GM19452 (cell line): Measurements from ENCODE around the gene SH2B3.

ENCODE experiments used
- ATAC-seq: cut with Tn5 transposase; IDR thresholded peaks from one replicate; pipeline ENCODE4 v1.9.1; 2021; ENCODE audit not compliant: unreplicated experiment

The SH2B3 gene

DNA sequence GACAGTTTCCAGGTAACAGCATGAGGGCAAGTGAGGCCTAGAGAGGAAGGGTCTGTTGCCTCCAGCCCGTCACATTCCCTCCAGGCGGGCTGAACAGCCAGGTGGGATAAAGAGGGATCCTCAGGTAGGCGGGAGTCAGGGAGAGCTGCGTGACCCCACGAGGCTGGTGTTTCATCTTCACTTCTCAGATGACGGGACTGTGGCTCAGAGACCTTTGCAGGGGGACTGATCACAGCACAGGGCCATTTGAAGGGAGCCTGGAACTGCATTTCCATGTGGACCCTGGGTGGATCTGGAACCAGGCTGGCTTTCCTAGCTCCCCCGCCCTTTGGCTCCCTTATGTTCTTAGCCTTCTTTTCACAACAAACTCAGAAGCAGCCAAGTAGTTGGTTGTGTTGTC lies 37.4 kb downstream of the SH2B3 start:
- no peak for ATAC-seq

DNA sequence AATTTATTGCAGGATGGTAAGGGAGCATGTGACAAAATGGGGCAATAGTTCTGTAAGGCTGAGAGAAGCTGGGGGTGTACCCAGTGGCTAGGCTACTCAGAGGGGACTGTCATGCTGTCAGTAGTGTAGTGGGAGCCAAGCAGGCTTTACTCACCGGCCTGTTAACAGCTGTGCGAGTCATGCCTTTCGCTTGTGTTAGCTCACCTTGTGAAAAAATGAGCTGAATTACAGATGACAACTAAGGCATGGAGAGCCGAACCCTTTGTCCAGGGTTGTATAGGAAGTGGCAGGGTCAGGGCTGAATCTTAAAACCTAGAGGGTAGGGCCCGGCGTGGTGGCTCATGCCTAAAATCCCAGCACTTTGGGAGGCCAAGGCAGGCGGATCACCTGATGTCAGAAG lies 37.9 kb downstream of the SH2B3 start:
- no peak for ATAC-seq

DNA sequence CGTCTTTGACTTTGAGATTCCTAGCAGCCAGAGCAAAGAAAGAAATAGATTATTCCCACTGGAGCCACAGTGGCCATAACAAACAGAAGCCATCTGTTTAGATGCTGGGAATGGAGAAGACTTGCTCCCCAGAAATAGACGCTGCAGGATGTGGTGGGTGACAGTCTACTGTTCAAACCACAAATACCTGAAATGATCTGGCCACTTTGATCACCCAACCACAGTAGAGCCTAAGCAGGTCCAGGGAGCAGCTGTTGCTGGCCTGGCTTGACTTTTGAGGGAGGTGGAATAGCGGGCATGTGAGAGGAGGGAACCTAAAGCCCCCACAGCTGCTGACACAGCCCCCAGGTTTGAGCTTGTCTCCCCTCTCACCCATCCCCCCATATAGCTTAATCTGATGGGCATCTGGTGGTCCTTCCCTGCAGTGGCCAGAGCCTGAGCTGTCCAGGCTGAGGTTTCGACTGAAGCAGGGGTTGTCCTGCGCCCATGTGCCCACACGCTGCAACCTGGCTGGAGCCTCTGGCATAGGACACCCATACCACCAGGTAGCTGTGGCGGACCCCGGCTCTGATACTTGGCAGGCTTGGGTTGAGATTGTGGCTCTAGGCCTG lies 38.7 kb downstream of the SH2B3 start:
- ATAC-seq, result peak; percentile 41

DNA sequence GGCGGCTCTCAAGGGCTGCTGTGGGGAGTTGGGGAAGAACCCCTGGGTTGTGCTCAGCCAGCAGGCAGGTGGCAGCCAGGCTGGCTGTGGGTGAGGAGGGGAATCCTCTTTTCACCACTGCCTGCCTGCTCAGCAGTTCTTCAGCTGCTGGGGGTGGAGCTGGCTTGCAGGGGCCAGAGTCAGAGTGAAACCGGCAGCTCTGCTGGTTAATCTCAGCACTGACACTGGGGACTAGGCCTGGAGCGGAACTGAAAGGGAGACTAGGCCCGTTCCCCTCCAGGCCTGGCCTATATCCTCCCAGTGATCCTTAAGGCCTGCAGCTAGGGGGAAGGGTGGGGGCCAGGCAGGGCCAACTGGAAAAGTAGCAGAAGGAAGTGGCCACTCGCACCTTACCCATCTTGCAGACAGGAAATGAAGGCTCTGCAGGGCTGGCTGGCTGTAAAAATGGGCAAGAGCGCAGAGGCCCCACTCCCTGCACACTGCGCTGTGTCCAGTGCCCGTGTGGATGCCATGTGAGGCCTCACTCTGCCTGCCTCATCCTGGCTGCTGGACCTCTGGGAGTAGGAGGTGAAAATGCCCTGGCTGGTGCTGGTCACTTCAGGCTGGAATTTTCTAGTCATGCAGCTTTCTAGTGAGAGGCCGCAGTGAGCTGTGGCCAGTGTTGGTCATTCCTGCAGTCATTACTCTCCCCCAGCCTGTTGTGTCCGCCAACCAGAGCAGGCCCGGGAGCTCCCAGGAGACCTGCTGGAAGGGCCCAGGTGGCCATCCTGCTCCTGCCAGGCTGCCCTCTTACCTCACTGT lies 39.4 kb downstream of the SH2B3 start:
- ATAC-seq, result peak; percentile 91

DNA sequence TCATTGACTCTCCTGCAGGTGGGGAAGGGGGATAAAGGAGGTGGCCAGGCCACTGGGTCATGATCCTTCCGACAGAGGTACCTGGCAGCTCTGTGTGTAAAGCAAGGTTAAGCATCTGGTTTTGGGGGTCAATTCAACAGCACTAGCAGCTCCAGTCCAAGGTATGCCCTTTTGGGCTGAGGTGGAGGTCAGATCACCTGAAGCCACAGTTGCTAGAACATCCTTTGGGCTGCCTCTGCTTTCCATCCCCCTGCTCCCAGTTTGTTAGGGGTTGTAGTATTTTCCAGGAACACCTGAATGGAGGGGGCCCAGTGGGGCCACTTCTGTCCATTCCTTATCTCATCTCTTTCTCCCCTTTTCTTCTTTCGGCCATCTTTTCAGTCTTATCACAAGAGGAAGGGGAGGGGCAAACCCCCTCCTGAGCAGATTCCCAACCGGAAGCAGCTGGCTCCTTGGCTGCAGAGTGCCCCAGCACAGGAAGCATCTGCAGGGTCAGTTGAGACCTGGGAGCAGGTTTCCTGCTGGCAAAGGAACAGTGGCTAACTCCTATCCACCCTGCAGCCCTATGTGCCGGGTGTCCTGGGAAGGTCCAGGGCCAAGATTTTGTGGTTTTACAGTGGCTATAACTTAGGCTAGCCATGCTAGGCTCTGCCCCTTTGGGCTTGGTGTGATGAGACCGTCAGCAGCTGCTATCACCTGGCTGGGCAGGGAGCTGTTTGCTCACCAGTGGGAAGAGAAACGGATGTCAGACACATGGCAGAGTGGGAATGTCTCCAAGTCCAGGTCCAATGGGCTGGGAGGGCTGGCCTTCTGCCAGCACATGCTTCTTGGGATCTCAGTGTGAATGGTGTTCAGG lies 40.2 kb downstream of the SH2B3 start:
- no peak for ATAC-seq

DNA sequence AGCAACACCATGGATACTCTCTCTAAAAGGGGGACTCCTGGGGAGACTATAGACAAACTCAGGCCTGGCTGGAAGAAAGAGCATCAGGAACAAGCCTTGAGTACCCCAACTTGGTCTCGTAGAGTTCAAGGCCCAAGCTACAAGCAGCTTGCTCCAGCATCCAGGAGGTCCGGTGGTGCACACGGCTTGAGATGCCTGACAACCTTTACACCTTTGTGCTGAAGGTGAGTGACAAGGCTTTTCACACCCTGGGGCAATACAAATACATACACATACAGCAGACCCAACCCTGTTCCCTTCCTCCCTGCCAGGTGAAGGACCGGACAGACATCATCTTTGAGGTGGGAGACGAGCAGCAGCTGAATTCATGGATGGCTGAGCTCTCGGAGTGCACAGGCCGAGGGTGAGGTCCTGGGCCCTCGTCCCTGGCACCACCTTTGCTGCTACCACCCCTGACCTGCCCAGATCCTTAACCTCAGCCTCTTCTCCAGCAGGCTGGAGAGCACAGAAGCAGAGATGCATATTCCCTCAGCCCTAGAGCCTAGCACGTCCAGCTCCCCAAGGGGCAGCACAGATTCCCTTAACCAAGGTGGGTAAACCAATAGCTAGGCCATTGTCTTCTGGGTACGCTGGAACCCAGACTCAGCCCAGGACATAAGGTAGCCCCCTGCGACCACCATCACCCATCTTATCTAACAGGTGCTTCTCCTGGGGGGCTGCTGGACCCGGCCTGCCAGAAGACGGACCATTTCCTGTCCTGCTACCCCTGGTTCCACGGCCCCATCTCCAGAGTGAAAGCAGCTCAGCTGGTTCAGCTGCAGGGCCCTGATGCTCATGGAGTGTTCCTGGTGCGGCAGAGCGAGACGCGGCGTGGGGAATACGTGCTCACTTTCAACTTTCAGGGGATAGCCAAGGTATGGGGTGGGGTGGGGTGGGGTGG lies 41.2 kb downstream of the SH2B3 start:
- ATAC-seq, result no peak

DNA sequence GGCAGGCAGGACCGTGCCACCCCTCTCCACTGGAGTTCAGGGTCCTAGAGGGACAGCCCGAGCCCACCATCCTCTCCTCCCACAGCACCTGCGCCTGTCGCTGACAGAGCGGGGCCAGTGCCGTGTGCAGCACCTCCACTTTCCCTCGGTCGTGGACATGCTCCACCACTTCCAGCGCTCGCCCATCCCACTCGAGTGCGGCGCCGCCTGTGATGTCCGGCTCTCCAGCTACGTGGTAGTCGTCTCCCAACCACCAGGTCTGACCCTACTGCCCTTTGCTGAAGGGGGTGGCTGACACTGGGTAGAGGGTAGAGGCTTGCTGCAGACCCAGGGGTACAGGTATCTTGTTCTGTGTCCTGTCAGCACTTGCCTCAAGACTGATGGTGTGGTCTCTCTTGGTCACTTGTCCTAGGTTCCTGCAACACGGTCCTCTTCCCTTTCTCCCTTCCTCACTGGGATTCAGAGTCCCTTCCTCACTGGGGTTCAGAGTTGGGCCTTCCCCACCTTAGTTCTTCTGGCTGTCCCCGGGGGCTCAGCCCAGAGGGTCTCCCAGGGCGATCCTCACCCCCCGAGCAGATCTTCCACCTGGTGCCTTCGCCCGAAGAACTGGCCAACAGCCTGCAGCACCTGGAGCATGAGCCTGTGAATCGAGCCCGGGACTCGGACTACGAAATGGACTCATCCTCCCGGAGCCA lies 42.0 kb downstream of the SH2B3 start:
- ATAC-seq, result no peak

DNA sequence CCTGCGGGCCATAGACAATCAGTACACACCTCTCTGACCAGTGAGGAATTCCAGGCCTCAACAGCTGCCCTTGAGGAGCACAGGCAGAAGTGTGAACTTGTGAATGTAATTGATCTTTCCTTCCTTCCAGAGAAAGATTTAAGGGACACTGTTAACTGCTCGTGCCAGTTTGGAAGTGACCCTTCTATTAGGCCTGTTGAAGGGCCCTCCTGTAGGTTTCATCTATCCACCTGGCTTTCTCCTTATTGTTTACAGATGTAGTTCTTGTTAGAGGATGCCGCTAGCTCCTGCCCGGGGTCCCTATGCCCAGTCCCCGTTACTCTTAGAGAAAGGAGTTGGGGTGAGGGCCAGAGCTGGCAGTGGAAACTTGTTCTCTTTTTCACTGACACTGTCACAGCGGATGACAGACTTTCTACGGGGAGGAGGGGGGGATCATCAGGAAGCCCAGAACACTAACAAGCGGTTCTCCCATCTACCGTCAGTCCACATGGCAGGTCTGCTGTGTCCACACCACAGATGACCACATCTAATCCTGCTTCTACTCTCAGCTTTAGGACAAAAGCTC lies 42.6 kb downstream of the SH2B3 start:
- ATAC-seq, result no peak

DNA sequence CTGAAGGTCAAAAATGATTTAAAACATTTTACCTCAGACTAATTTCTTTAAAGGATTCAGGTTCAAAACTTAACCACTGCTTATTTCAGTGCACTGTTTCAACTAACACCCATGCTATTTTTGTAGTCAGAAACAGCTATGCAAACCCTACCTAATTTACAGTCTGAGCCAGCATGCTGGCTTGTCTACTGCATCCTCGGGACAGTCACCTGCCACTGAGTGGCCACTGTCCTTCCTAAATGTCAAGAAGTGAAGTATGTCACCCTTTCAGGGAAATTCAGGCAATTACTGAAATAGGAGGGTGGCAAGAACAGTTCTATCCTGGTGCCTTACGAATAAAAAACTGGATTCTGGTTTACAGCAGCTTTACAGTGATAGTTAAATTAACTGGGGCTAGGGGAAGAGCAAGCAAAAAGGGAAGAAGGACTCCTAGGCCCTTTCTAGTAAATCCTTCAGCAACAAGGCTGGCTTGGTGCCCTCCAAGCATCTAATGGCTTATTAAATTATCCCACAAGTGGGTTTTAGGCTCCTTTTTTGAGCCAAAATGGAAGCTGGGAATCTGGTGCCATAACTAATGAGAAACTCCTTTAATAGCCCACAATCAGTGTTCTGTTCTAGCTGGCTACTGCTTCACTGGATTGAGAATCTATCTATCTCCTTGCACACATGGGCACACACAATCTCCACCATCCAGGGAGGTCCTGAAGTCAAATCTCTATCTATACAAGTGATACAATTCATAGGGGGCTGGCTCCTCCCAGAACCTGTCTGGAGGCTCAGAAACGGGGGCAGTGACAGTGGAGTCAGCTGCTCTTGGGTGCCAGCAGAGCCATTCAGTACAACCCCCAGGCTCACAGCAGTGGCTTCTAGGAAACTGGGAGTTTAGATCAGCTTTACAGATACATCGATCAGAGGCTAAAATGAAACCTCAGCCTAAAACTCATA lies 43.4 kb downstream of the SH2B3 start:
- no peak for ATAC-seq

DNA sequence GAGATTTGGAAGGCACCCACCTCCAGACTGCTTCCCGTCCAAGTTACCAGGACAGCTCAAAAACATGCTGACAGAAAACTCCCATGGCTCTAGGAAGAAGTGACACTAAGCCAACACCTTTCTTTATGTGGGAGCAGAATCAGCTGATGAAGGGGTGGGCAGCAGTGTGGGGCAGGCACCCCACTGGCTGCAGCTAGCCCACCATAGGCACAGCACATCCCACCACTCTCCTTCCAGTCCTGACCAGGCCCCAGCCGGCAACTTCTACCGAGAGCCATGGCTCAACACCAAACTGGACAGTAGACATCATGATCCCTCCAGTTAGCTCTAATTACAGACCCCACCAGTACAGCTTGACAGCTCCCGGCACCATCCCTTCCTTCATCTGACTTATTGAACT lies 45.0 kb downstream of the SH2B3 start:
- ATAC-seq, result no peak

DNA sequence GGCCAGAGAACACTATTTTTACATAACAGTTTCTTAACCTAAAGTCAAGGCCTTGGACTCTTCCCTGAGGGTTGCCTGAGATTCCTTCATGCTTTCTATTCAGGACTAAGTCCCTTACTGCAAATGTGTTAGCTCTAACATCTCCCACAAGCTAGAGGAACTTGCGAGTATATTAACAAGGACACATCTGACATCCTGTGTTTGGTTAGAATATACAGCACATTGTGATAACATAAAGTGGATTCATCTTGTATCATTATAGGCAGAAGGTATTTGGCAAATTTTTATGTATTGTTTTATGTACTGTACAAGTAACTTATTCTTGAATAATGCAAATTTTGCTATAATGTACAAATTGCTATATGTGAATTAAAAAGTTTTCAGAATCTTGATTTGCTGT lies 45.5 kb downstream of the SH2B3 start:
- ATAC-seq, result no peak

DNA sequence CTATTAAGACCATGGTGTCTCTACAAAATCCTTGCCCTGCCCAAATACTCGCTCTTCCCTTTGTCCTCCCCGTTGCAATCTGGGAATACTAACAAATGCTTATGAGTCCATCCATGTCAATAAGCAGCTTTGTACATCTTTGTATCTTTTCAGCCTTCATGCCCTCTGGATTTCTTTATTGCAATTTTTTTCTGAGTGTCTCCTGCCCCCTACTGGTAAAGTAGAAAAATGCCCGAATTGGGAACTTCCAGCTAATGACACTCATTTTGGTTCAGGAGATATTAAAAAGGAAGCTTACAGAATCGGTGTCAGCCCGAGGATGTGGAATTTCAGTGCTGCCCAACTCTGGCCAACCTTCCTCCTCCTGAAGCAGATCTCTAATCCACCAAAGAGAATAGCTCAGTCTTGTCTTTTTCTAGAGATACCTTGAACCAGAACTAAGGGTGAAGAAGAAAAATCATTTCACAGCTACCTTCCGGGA lies 46.0 kb downstream of the SH2B3 start:
- no peak for ATAC-seq

DNA sequence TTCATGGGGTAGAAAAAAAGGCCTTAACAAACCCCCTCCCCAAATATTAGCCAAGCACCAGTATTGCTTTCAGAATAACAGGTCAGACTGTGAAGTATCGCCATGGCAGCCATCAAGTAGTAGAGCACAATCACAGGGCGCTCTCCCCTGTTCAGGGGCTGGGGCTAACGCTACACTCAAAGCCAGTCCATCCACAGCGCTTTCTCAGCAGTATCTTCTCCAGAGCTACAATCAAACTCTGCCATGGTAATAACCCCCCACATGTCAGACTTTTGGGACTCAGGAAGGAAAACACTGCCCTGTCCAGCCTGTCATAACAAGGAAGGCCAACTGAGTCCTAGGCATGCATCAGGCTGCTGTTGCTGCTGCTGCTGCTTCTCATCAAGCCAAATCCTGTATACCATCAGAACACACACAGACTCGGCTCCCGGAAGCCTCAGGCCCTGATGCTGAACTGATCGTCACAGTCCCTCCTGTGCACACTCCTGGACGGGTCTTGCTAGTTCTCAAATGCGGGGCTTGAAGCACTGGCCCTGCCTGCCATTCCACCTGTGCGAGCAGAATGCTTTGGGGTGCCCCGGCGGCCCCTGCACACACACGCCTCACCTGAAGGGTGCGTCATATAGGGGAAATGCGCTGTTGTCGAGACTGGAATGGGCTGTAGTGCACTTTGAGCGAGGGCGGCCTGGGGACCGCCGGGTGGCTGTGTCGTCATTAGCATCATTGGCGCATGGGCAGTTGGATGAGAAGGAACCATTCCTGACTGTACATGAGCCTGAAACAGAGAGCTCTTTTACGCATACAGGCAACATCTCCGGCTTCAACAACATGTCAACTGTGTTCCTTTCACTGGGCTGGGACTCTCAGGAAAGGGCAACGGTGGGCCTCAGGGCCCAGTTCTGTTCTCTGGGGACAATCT lies 47.6 kb downstream of the SH2B3 start:
- ATAC-seq, result no peak

DNA sequence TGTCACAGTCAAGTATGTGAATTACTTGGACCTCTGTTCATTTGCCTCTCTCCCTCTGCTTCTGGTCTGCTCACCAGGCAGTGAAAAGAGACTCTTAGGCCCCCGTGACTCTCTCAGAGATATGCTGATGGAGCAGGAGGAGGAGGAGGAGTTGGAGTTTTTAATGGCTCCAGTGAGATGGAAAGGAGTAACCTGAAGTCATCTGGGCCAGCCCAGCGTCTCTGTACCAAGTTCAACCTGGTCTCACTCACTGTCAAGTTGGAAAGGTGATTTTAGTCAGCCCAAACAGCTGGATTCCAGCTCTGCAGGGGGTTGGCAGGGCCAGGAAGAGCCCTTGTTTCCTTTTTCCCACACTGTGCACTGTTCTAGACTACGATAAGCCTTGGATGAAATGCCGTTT lies 48.6 kb downstream of the SH2B3 start:
- ATAC-seq, result no peak

DNA sequence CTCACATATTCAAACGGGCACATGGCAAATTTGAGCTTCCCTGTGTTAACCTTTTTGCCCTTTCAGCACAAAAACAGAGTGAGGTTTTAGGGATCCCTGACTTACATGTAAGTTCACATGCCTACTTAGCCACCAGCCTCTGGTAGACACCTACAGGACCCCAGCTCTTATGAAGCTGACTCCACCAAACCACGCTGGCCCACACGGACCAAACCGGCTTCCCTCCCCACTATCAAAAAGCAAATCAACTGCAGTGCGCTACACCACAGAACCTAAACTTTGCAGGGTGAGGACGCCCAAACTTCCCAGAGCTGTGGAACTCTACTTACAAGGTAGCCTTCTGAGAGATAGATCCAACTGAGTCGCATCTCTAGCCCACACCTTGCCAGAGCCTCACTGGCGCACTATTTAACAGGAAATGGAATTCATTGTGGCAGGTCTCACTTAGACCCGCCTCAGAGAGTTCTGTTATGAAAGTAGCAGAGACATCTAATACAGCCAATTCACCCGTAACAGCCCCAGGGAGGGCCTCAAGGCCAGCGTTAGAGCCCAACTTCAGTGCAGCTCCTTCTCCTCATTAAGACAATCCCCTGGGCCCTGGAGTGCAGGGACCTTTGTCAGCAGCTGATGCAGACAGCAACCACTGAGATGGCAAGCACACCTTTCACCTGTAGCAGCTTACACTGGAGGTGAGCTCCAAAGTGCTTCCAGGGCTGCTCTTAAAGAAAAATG lies 49.2 kb downstream of the SH2B3 start:
- ATAC-seq, result no peak

DNA sequence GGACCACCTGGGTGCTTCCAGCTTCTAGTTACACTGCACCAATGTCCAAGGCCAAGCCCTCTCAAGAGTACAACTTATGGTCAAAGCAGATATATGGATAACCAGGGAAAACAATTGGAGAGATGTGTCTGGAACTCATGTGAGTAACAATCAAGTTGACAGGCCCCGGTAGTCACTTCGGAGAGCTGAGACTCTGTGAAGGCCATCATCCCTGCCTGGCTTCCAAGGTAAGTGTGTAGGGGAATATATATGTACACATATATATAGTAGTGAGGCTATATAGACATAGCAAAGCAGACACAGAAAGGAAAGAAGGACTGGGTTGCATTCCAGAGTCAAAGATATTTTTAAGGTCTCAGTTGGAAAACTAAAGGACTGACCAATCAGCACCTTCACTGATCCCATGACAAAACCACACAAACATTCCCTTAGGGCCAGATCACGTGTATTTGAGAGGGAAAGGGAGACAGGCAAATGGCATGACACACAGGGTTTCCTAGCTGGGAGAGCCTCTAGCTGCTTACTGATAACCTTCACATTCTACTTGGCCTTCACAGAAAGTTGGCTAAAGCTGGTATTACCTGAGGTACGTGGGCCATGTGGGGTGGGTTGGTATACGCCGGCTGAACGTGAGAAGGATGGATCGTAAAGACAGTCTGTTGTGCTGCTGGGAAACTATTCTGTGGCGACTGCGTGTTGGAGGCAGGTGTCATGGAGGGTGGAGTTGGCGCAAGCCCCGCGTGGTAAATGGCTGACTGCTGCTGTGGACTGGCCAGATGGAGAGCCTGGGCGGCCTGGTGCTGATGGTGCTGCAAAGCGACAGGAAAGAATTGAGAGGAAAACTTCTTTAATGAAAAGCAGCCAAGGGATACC lies 50.0 kb downstream of the SH2B3 start:
- ATAC-seq, result no peak
